NCI-H345 (cell line): ENCODE results near the gene SIGLEC9.
A peak's percentile ranks its signal among the peaks of the same experiment; 100 is the strongest.

ENCODE experiments used
- DNase-seq: peaks from one replicate; lab custom pipeline; 2025; lab: John Stamatoyannopoulos, UW

The SIGLEC9 gene

DNA sequence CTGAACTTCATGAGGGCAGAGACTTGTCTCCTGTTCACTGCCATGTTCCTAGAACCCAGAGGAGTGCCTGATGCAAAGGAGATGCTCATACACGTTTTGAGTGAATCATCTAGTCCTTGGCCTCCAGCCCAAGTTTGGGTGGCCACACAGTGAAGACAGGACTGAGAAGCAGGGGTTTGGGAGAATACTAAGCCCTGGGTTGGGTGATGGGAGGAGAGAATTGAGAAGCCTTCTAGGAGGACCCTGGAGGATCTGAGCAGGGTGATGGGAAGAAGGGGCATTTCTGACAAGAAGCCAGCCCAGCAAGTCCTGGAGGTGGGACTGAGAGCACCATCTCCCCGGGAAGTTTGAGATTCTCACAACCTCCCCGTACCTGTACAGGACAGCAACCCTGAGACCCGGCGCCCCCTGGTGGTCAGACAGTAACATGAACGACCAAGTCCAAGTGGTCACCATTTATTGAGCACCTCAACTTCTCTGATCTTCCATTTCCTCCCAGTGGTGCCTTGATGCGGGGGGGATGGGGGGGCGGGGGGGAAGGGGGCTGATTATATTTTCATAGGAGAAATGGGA is 27.5 kb upstream of the SIGLEC9 start:
- peak; percentile 22 for DNase-seq

DNA sequence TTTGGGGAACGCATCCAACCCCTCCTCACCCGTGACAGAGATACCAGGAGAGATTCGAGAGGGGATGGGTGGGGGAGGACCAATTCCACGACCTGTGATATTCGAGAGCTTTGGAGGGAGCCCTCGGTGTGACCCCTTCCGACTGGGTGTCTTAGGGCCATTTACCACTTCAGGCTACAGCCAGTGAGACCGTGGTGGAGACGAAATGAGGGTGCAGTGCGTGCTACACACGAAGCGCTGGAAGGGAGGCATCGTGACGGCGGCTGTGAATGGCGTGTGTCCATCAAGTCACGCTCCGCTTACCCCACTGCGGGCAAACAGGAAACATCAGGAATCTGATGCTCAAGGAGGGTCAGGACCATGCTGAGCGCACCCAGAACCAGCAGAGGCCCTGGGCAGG is 26.9 kb upstream of the SIGLEC9 start:
- DNase-seq, result no peak

DNA sequence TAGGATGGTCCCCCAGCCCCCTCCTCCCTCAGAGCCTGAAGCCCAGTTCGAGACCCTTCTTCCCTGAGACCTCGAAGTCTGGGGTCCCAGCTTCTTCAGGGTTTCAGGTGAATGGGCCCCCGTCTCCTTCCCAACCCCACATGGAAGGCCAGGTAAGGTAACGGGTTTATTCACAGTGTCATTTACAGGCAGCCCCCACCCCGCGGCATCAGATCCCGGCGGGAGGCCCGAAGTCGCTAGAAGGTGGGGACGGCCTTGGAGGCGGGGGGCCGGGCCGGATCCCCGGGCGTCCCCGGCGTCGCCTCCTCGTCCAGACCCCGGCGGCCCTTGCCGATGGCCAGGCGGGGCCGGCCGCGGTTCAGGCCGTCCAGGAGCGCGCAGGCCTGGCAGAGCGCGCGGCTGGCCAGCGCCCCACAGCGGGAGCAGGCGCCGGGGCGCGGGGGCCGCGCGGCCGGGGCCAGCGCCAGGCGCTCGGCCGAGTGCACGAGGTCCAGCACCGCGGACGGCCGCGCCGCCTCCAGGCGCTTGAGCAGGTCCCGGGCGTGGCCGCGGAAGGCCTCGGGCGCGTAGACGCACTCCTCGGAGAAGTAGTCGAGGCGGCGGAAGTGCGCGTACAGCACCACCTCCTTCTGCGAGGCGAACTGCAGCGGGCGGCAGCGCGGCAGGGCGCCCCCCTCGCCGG is 26.2 kb upstream of the SIGLEC9 start:
- DNase-seq, result no peak

DNA sequence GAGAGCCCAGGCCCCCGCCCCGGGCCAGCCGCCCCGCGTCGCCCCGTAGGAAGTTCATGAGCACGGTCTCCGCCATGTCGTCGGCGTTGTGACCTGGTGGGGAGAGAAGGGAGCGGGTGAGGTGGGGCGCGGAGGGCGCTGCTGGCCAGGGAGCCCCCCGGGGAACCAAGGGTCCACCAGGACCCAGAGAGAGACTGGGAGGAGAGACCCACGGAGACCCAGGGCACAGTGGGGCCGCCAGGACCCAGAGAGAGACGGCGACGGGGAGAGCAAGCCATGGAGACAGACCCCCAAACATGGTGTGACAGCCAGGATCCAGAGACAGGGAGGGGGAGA is 25.7 kb upstream of the SIGLEC9 start:
- DNase-seq, result no peak

DNA sequence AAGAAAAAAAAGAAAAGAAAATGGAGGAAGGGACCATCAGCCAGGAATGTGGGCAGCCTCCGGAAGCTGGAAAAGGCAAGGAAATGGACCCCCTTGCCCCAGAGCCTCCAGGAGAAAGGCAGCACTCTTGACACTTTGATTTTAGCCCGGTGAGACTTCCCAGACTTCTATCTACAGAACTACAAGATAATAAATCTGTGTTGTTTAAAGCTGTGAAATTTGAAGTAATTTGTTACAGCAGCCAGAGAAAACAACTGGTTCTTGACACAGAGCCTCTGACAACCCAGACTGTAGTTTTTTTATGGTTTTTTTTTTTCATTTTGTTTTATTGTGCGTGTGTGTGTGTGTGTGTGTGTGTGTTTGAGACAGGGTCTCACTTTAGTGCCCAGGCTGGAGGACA is 24.1 kb upstream of the SIGLEC9 start:
- no peak for DNase-seq

DNA sequence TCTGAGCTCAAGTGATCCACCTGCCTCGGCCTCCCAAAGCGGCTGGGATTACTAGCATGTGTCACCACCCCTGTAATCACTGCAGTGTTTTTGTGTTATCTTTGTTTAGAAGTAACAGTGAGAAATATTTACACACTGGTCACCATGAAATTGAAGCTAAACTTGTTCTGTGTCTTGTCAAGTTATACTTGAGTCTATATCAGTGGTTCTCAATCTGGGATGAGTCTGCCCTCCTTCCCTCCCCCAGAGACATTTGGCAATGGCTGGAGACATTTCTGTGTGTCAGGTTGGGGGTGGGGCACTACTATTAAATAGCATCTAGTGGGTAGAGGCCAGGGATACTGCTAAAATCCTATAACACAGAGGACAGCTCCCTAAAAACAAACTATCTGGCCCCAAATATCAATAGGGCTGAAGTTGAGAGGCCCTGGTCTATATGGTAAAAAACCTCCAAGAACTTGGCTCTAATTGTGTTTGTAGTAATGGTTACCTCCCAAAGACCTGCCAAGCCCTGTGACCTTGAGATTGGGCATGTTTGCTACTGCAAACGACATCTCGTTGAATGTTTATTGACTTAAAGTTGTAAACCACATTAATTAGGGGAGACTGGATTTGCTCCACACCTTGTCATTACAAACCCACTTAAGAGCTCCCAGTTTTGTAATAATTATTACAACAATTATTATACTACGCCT is 23.4 kb upstream of the SIGLEC9 start:
- DNase-seq, result no peak

DNA sequence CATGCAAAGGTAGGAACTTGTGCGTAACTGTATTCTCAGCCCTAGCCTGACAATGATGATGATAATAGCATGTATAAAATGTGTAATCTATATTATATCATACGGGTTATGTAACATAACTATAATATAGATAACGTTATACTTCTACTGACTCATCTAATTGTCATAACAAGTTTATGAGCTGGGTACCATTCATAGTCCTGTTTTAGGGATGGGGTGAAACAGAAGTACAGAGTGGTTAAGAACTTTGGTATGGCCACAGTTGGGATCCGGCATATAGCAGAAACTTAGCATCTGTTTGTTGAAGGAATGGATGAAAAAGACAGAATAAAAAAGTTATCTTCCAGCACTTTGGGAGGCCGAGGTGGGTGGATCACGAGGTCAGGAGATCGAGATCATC is 21.7 kb upstream of the SIGLEC9 start:
- DNase-seq, result no peak

DNA sequence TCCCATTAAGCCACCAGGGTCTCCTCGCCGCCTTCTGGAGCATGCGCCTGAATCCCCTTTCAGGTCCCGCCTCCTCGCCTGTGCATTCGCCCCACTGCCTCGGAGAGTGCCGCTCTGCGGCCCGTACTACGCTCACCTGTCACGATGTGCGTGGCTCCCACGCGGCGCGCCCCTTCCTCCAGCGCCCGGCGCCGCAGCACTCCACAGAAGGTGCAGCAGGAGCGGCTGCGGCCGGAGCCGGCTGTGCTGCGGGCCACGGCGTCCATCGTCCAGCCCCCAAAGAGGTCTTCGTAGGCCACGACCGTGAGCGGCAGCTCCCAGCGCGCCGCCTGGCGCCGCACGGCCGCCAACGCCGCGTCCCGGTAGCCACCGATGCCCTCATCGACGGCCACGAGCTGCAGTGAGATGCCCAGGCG is 20.8 kb upstream of the SIGLEC9 start:
- no peak for DNase-seq

DNA sequence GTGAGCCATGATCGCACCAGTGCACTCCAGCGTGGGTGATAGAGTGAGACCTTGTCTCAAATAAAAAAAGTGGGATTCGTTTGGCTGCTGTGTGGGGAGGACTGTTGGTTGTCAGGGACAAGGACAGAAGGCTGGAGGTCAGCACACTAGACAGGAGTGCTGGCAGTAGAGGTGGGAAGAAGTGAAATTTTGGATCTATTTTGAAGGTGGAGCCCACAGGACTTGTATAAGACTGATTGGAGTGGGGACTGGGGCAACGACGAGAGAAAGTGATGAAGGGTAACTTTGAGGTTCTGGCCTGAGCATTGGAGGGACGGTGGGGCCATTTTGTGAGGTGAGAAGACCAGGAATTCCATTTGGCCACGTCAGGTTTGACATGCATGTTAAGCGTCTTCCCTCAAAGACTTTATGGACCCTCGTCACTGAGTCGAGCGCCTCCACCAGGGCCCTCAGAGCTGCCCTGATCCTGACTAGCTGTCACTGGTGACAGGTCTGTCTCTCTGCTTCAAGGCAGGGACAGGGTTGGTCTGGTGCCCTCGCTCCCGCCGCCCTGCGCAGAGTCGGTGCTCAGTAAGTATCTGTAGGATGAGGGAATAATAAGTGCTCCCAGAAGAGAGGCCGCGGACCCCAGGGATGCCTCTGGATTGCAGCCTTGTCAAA is 17.2 kb upstream of the SIGLEC9 start:
- DNase-seq, result no peak

DNA sequence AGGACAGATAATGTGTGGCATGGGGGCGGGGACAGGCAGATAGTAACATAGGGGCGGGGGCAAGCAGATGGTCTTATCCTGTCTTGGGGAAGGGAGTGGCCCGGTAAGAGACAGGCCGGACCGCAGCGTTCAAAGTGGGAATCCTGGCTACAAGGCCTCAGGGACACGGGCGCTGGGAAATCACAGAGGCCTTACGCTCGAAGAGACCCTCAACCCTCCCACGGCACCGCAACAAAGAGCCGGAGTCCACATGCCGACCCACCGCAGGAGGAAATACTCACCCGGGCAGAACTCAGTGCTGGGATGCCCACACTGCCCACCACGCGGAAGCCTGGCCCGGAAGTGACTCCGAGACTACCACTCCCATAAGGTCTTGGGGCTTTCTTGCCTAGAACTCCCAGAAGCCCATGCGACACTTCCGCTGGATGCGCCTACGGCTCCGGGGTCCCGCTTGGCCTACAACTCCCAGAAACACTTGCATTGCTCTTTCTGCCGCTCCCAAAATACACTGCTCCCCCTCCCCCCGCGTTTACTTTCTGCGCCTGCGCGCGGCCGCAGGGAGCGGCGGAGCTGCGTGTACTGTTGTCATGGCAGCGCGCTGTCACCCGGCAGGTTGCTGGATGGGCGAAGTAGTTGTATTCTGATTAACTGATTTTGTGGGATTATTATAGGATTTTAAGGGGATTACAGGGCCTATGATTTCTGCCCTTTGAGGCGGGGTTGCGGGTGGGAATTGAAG is 16.5 kb upstream of the SIGLEC9 start, which contains the start of gene CTU1:
CTU1 (minus strand) TSS at position 344 of the 739 bp plus-strand sequence. CDS start 3,840 bp downstream, outside the sequence.
- DNase-seq, result peak; percentile 97

DNA sequence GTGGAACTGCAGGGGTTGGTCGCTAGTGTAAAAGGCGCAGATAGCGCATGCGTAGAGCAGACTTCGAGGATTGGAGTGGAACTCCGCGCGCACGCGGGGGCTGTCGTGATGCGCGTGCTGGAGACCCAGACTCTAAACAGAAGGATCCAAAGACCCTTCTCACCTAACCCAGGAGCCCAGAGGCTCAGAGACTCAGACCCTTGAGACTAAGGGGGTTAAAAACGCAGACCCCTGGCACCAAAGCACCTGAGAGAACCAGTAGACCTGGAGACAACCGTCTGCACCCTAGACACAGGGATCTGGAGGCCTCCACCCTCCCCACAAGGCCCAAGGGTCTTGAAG is 15.9 kb upstream of the SIGLEC9 start:
- DNase-seq, result no peak

DNA sequence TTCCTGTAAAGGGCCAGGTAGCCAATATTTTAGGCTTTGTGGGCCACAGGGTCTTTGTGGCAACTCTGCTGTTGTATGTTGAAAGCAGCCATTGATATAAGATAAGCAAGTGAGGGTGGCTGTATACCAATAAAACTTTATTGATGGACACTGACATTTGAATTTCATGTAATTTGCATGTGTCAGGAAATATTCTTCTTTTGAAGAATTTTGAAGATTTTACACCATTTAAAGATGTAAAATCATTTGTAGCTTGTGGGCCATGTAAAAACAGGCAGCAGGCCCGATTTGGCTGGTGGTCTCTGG is 14.1 kb upstream of the SIGLEC9 start:
- DNase-seq, result no peak

DNA sequence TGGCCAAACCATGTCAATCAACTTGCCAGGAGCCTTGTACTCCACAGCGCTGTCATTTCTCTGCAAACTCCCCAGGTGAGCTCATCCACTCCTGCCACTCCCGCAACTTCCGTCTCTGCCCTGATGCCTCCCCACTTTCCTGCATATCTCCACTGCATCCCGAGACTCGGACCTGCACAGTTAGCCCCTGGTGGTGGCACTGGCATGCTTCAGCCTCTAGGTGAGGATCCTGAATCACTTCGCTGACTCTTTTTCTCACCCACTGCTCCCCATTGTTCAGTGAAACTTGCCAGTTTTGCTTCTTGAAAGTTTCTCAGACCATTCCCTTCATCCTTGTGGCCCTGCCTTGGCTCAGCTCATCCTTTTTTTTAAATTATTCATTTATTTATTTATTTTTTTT is 13.1 kb upstream of the SIGLEC9 start:
- DNase-seq, result no peak

DNA sequence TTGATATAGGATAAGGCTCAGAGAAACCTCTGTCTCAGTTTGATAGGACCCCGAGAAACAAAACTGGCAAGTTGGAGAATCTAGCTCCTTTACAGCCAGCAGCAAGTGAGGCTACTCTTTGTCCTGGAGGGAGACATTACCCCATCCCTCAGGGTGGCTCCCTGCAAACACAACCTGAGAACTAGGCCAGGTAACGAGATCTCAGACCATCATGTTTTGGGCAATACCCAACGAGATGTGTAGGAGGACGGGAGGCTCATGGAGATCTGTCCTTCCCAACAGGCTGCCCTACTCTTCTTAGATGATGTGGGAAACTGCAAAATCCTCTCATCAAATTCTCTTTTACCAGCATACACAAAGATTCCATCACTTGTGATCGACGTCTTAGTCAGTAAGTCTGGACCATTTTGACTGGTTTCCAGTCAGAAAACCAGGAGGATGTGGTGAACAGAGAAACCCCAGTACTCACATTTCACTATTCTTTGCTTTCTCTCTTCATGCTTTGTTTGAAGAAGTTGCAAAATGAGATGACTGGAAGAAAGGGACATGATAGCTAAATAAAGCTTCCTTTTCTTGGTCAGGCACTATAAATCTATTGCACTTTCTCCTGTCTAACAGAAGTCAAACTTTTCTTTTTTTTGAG is 10.5 kb upstream of the SIGLEC9 start:
- no peak for DNase-seq

DNA sequence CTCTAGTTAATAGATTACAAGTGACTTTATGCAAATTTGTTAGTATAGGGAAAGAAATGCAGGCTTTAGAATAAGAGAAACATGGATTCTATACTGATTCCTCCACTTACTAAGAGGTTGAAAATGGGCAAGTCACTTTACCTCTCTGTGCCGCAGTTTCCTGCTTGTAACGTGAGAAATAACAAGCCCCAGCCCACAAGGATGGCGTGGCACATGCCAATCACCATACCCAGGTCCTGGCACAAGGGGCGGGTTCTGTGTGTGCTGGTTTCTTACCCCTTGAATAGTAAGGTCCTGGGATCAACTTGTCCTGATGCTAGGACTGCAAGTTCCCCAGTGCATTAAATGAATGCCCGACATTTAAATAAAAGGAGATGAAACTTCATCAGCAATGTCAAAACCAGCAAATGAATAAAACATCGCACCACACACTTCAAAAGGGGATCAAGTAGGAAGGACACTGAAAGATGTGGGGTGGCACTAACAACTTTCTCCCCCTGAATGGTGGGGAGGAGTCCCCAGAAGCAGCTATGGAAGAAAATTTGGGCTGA is 7.9 kb upstream of the SIGLEC9 start:
- no peak for DNase-seq

DNA sequence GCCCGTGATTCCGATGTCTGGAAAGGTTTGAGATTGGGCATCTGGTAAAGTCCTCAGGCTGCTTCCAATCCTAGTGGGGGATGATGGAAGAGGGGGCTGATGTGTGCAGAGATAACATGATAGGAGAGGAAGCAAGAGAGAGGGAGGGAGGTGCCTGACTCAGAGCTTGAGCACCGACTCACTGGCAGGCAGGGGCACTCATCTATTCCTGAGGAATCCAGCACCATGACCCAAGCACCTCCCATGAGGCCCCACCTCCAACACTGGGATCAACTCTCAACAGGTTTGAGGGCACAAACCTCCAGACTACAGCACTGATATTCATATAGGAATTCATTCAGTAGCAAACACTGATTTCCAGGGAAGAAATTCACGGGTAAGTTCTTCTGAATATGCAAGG is 5.6 kb upstream of the SIGLEC9 start:
- no peak for DNase-seq

DNA sequence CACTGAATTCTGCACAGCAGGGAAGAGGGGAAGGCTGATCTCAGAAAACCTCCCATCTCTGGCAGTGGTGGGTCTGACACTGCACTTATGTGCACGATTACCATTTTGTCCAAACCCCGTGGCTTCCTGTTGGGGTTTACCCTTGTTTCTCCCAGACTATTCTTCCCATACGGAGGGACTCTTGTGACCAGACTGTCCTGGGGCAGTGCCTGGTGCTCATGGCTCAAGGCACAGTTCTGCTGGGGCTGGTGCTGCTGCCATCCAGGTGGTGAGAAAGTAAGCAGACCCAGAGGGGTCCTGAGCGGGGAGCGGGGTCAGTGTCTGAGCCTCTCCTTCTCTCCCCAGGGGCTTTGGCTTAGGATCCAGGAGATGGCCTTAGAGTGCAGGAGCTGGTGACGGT is 5.1 kb upstream of the SIGLEC9 start:
- DNase-seq, result no peak

DNA sequence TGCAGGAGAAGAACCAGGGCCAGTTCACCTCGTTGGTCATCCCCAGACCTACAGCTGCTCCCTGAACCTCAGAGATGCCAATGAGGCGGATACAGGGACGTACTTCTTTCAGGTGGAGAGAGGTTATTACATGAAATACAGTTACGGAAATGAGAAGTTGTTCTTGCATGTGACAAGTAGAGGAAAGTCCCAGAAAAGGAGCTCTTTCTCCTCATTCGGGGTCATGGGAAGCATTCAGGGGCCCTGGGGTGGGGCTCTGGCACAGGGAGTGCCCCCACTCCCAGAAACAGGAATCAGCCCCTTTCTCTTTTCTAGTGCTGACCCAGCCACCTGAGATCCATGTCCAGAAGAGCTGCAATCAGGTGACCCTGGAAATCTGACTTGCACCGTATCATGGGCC is 4.5 kb upstream of the SIGLEC9 start:
- no peak for DNase-seq

DNA sequence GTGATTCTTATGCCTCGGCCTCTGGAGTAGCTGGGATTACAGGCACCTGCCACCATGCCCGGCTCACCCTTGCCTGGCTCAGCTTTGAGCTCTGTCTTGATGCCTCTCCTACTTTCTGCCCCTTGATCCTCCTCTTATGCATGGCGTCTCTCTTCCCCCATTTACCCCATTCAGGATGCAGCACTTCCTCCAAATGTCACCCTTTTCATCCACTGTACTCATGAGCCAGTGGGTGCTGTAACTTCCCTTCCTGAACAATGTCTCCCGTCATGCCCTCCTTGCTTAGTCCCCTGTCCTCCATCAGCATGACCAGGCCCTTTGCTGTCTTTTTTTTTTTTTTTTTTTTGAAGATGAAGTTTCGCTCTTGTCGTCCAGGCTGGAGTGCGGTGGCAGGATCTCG is 3.4 kb upstream of the SIGLEC9 start:
- no peak for DNase-seq

DNA sequence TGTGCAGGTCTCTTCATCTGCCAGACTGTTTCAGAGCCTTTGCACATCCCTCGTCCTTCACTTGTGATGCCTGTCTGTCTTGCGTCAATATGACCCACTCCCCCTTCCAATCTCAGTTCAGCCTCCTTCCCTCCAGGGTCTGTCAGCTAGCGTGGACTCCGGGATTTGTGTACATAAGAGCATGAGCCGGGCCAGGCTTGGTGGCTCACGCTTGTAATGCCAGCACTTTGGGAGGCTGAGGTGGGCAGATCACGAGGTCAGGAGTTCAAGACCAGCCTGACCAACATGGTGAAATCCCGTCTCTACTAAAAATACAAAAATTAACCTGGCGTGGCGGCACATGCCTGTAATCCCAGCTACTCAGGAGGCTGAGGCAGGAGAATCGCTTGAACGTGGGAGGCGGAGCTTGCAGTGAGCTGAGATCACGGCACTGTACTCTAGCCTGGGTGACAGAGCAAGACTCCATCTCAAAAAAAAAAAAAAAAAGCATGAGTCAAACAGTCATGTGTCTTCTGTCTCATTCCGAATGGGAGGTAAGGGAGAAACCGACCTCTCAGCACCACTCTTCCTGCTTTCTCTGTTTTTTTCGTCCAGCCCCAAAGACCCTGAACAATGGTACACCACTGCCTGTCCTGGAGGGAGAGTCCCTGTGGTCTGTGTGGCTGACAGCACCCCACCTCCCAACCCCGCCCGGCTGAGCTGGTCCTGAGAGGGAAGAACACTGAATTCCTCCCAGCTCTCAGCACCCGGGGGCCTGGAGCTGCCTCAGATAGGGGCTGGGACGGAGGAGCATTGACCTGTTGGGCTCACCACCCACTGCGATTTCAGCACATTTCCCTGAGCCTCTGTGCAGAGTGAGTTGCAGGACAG is 2.4 kb upstream of the SIGLEC9 start:
- DNase-seq, result no peak

DNA sequence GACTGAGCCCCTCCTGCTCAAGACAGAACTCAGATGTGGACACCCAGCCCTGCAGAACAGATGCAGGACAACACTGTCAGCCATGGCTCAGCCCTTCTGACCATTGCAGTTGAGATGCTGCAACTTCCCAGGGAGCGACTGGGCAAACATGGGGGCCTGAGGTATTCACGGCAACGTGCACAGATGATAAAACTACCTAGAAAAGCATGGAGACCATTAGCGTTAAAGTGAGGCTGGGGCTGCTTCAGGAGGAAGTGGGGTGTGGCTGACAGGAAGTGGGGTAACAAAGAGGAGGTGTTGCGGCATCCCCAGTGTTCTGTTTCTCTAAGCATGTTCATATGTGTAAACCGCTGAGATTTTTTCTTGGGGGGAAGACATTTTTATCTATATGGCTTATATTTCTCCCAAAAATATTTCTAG is 1.3 kb upstream of the SIGLEC9 start:
- no peak for DNase-seq
